VCaP (cell line): ENCODE data around the gene JARID2.

Experiments used
- H3K27ac ChIP-seq: fragments of 450-650 bp; 2 replicates; pipeline ENCODE4 v1.5.1; 2017
- TF ChIP-seq, protein P1 (sequence below): fragments of 450-650 bp; conservative IDR thresholded peaks from 2 replicates; pipeline ENCODE4 v1.5.1; 2017; ENCODE audit warnings: mild to moderate bottlenecking, moderate library complexity

The JARID2 gene

DNA sequence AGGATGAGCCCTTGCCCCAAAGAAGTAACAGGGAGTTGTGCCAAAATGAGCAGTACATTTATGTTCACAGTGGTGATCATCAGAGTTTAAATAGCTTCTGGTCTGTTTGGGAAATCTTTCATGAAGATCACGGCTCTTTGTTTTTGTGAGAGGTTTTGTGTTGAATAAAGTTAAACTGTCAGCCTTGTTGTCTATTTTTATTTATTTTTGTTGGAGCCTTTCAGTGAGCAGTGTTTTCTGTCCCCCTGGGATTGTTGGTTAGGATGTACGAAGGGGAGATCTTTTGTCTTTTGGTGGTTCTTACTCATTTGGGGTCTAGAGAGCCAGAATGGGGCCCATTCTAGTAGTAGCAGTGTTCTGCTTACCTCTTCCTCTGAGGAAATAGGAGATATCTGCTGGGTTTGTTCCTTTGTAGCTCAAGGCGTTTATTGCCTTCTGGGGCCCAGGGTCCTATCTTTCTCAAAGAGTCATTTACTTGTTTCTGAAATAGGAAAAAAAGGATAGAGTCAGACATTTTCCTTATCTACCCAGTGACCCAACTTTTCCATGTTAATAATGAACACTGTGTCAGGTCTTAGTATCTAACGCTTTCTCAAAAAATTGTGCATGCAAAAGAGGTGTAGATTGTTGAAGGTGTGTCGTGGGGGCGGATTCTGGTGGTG lies 157.4 kb downstream of the JARID2 start:
- H3K27ac ChIP-seq = peak overlapping the region; percentile 31
- TF ChIP-seq, protein P1, sequence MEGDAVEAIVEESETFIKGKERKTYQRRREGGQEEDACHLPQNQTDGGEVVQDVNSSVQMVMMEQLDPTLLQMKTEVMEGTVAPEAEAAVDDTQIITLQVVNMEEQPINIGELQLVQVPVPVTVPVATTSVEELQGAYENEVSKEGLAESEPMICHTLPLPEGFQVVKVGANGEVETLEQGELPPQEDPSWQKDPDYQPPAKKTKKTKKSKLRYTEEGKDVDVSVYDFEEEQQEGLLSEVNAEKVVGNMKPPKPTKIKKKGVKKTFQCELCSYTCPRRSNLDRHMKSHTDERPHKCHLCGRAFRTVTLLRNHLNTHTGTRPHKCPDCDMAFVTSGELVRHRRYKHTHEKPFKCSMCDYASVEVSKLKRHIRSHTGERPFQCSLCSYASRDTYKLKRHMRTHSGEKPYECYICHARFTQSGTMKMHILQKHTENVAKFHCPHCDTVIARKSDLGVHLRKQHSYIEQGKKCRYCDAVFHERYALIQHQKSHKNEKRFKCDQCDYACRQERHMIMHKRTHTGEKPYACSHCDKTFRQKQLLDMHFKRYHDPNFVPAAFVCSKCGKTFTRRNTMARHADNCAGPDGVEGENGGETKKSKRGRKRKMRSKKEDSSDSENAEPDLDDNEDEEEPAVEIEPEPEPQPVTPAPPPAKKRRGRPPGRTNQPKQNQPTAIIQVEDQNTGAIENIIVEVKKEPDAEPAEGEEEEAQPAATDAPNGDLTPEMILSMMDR = no peak

DNA sequence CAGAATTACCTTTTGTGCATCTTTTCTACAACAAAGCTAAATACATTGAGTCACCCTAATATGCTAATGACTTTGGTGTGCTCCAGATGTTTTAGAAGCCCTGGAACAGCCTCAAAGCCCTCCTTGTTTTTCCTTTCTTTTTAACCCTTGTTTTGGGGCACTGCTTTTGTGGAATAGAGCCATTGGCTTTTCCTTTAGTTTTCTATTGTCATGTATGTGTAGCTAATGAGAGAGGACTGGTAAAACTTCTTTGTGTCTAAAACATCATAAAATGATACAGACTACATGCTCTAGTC lies 158.8 kb downstream of the JARID2 start:
- TF ChIP-seq, protein P1 = no peak
- H3K27ac ChIP-seq = peak overlapping the region; percentile 31

DNA sequence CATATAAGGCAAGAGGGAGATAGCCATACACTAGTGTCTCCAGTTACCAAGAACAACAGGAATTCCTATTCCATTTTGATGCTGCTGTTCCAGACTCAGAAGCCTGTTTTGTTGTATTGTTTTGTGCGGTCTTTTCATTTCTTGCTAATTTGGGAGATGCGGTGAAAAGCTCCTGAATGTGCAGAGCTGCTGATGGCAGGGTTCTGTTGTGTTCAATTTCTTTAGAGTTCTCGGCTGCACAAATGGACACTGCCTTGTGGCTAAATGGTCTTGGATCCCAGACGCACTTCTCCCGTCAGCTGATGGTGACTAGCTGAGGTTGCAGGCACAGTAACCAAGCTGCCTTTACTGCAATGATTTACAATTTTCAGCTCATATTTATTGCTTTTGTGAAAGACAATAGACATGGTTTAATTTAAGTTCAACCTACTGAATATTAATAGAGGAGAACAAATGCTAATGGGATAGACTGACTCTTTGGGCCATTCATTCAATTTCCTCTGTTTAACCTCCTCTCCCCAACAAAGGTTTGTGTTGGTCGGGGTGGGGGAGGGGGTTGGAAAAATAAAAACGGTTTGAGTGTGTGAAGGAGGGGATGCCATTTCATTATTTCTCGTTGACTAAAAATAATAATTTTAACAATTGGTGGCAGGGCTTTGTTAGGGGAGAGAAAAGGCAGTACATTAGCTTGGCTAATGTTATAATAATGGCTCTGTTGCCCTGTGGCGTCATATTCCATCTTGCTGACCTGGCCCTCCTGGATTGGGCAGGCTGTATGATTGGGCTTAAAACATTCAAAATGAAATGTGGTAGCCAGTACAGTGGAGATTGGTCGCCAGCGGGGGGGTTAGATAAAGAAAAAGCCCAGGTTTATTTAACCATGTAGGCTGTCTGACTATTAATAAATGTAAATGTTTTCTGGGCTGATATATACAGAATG lies 159.5 kb downstream of the JARID2 start:
- TF ChIP-seq, protein P1 = no peak
- peak overlapping the region; percentile 31 for H3K27ac ChIP-seq

DNA sequence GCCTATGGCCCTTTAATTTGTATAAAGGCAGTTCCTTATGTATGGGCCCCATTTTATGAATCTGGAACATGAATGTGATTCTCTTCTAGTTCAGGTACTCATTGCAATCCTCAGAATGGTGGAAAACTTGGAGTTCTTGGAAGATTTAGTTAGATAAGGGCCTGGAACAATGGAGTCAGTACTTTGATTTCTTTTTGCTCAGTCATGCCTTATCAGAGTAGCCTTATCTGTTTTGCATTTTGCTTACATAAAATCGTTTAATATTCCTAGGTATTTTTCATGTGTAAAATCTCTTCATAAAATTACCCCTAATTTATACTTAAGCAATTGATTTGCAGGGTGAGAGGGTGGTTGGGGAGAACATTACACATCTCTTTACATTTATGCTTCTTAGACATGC lies 160.6 kb downstream of the JARID2 start:
- H3K27ac ChIP-seq = no peak overlapping the region
- TF ChIP-seq, protein P1 = no peak

DNA sequence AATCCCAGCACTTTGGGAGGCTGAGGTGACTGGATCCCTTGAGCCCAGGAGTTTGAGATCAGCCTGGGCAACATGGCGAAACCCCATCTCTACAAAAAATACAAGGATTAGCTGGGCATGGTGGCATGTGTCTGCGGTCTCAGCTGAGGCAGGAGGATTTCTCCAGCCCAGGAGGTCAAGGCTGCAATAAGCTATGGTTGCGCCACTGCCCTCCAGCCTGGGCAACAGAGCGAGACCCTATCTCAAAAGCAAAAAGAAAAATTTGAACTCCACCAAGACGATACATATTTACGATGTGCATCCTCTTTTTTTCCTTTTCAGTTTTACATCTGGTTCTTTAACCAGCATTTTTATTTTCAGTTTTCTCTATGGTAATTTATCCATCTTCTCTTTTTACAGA lies 162.1 kb downstream of the JARID2 start:
- peak overlapping the region; percentile 77 for H3K27ac ChIP-seq
- TF ChIP-seq, protein P1 = no peak

DNA sequence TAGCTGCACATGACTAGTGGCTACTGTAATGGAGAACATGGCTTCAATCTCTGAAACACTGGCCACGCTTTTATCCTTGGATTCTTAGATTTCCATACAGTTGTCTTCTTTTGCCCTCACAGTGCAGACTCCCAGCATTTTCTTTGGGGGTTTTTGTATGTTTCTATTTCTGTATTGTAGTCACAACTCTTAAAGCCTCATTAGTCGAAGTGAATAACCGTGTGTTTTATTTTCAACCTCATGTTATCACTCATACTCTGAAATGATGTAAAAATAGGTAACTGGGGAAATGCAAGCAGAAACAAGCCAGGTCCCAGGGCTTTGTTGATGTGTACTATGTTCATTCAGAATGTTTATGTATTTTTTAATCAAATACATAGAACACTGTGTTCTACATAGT lies 162.9 kb downstream of the JARID2 start:
- TF ChIP-seq, protein P1 = no peak
- H3K27ac ChIP-seq = peak overlapping the region; percentile 77

DNA sequence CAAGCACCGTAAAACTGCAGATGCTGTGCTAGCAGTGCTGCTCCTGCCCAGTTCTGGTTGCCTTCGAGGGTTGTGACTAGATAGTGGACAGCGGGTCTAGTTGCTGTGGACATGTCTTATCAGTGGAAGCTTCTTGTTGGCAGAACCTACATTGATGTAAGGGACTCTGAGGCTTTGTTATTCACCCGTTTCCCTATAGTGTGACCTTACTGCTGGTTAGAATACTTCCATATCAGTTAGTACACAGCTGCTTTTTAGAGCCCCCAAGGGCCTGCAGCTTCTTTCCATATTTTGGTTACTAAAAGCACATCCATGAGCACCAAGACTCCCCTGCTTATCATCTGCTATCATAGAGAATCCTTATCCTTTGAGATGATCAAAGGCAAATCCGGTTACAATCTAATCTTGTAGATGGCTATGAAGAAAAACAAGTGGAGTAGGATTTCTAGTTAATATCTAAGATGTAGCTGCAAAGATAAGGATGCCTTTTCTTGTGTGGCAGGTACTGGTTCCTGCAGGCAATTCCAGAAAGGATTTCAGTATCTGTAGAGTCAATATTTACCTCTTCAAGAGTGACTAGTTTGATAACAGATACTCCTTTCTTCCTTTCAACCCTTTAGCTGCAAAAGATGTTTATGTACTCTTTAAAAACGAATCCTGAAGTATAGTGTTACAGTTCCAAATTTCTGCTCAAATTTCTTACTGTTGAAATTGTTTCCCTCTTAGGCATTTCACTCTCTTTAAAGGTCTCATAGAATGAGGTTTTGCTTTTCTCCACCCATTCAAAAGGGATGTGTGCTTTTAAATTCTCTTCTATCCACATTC lies 163.6 kb downstream of the JARID2 start:
- H3K27ac ChIP-seq = peak overlapping the region; percentile 77
- TF ChIP-seq, protein P1 = no peak
